Upper lobe of right lung (tissue), 1 donor: ENCODE results near the gene BLOC1S1. TPM values are rescaled to one million over a fixed set of nuclear protein-coding genes. Genes with fewer than 3 reads are reported as not detected.

Source experiments
- ATAC-seq: fragments of 200-7000 bp; cut with Tn5 transposase; one replicate; pipeline ENCODE4 v1.9.1; 2020; ENCODE audit warnings: mild to moderate bottlenecking, moderate library complexity
- DNase-seq: peaks from one replicate; pipeline ENCODE4 v3.0.0-alpha.2; 2020
- H3K27ac ChIP-seq: fragments of 200-600 bp; one replicate; pipeline ENCODE4 v1.8.0; 2022
- H3K27me3 ChIP-seq: fragments of 200-600 bp; one replicate; pipeline ENCODE4 v1.8.0; 2022; ENCODE audit warnings: mild to moderate bottlenecking
- H3K36me3 ChIP-seq: fragments of 200-600 bp; one replicate; pipeline ENCODE4 v1.8.0; 2022
- H3K4me1 ChIP-seq: fragments of 200-600 bp; one replicate; pipeline ENCODE4 v1.8.0; 2022
- H3K4me3 ChIP-seq: fragments of 200-600 bp; one replicate; pipeline ENCODE4 v1.8.0; 2022; ENCODE audit warnings: mild to moderate bottlenecking
- H3K9me3 ChIP-seq: fragments of 200-600 bp; one replicate; pipeline ENCODE4 v1.8.0; 2022
- intact Hi-C: fragments of 100-400 bp; cut with DNase I; formaldehyde crosslinking; loops from one replicate; pipeline ENCODE4 v1.11.0; 2022
- total RNA-seq: library from RNA; stranded (reverse); fragmentation: NEBNext Ultra II Directional; extraction: Animal tissue kit (Norgen Biotek cat#: 25700); gene quantifications from one replicate; pipeline ENCODE4 v1.2.1, GENCODE V29; 2021
- TF ChIP-seq, protein P1 (sequence below): fragments of 200-600 bp; IDR thresholded peaks from one replicate; pipeline ENCODE4 v1.8.0; 2022; ENCODE audit warnings: antibody characterized with exemption
- donor health status: DM: no; HTN: yes; CAD: no; lungs with severe emphysema.

The BLOC1S1 gene
- total RNA-seq, 1 donor from 2014 or later = 129 TPM

DNA sequence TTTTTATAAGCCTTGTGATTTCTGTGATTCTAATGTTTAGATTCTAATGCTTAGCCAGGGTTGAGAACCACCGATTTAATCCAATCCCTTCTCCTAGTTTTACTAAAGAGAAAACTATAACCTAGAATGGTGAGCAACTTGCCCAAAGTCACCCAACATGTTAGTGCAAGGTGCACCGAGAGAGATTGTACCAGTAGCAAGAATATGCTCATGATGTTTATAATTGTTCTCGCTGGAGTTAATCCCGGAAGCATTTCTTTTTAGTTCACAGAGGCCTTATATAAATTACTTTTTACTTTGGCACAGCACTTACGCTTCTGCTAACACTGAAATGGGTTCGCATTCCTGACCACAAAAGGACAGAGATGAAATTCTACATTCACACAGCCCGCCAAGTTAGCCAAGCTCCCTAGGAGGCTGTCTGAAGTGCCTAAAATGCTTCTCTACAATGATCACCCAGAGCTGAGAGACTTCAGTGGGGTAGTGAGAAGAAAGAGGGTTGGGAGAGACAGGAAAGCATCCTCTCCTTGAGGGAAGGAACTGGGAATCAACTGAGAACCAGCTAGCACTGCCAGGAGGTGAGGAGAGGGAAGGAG lies 579 bp upstream of the BLOC1S1 start:
- intact Hi-C loops = no loop called here
- TF ChIP-seq, protein P1, sequence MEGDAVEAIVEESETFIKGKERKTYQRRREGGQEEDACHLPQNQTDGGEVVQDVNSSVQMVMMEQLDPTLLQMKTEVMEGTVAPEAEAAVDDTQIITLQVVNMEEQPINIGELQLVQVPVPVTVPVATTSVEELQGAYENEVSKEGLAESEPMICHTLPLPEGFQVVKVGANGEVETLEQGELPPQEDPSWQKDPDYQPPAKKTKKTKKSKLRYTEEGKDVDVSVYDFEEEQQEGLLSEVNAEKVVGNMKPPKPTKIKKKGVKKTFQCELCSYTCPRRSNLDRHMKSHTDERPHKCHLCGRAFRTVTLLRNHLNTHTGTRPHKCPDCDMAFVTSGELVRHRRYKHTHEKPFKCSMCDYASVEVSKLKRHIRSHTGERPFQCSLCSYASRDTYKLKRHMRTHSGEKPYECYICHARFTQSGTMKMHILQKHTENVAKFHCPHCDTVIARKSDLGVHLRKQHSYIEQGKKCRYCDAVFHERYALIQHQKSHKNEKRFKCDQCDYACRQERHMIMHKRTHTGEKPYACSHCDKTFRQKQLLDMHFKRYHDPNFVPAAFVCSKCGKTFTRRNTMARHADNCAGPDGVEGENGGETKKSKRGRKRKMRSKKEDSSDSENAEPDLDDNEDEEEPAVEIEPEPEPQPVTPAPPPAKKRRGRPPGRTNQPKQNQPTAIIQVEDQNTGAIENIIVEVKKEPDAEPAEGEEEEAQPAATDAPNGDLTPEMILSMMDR = no peak
- Histone ChIP-seq H3K36me3 (peaks cover 5% of the 10 kb centered on the region), H3K9me3 (no peaks in the 10 kb centered on the region), H3K4me1 (peaks cover 38% of the 10 kb centered on the region), H3K27me3 (no peaks in the 10 kb centered on the region), H3K4me3 (peak overlapping the region; percentile 85), H3K27ac (peak overlapping the region; percentile 92)
- DNase-seq (no peak), ATAC-seq (no peak)

DNA sequence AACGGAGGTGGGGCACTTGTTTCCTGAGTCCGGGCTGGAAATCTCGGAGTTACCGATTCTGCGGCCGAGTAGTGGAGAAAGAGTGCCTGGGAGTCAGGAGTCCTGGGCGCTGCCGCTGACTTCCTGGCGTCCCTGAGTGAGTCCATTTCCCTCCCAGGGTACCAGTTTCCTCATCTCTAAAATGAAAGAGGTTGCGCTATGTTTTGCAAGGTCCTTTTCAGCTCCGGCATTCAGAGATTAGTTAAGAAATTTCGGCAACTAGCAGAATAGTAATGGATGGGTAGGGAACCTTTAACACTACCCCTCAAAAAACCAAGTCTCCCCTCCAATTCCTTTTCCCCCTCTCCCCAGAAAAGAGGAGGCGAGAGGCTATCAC lies 724 bp downstream of the BLOC1S1 start:
- ATAC-seq (peak; percentile 12), DNase-seq (no peak)
- TF ChIP-seq, protein P1 = no peak
- intact Hi-C loops = no loop called here
- H3K9me3 ChIP-seq = no peaks in the 10 kb centered on the region
- peaks cover 5% of the 10 kb centered on the region for H3K36me3 ChIP-seq
- peaks cover 51% of the 10 kb centered on the region for H3K4me1 ChIP-seq
- peak overlapping the region; percentile 85 for H3K4me3 ChIP-seq
- H3K27ac ChIP-seq = peak overlapping the region; percentile 92
- H3K27me3 ChIP-seq = no peaks in the 10 kb centered on the region

DNA sequence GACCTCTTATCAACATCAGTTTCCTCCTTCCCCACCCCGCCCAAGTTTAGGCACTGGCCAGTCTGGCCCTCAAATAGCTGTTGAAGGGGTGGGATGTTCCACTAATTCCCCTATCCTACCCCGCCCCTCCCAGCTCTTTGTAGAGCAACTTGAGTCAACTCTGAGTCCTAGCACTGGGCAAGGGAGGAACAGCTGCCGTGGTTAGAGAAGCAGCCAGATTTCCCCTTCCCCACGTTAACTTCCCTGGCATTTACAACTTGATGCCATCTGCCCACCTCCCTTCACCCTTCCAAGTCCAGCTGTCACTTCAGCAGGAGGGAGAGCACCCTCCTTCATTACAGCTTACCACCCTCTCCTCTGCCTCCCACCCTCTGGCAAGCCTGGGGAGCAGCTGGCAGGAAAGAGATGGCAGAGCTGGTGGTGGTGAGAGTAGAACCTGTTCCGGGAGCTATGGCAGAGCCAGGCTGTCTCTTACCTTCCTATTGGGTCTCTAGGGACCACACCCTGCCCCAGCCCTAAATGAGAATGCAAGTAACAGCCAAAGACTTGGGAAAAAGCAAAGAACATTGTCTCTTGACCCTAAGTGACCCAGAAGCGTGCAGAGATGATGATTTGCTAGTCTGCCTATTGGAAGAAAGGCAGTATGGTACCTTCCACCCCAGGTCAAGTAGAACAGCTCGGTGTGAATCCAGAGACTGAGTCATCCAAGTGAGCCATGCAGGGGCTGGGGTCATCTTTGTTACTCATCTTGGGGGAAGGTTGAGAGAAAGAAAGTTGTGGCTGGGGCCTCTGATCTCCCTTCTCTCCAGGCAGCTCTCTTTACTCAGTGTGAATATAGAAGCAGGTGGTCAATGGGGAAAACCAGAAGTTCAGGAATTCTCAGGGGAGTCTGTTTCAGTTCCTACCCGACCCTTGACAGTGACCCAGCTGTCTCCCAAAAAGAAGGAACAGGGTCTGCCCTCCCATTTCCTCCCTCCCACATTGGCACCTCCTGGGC lies 1.5 kb downstream of the BLOC1S1 start:
- no peak for DNase-seq
- Histone ChIP-seq H3K27me3 (no peaks in the 10 kb centered on the region), H3K9me3 (no peaks in the 10 kb centered on the region), H3K36me3 (peaks cover 5% of the 10 kb centered on the region), H3K4me1 (peaks cover 51% of the 10 kb centered on the region), H3K4me3 (peak overlapping the region; percentile 85), H3K27ac (peak overlapping the region; percentile 92)
- intact Hi-C loops = no loop called here
- TF ChIP-seq, protein P1 = no peak
- no peak for ATAC-seq

DNA sequence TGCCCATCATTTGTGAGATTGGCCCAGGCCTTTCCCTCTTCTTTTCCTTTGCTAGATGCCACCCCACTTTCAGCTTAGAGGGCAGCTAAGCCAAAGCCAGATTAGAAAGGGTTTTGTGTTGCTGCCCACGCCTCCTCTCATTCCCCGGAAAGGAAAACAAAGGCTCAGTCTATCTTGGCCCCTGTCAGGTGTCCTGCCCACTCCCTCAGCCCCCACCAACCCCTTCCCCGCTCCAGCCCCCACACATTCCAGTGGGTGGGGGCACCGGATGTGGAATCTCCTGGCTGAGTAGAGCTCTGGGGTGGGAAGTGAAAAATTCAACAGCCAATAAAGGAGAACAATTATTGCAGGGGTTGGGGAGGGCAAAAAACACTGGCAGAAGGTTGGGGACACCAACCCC lies 2.2 kb downstream of the BLOC1S1 start:
- Histone ChIP-seq H3K27ac (peak overlapping the region; percentile 92), H3K4me1 (peaks cover 51% of the 10 kb centered on the region), H3K4me3 (no peak overlapping the region), H3K27me3 (no peaks in the 10 kb centered on the region), H3K9me3 (no peaks in the 10 kb centered on the region), H3K36me3 (peaks cover 12% of the 10 kb centered on the region)
- ATAC-seq (no peak), DNase-seq (no peak)
- TF ChIP-seq, protein P1 = no peak
- intact Hi-C loops = no loop called here

GRCh38 chr12:55718624-55719275 lies 2.9 kb downstream of the BLOC1S1 start:
- ATAC-seq = no peak
- peaks cover 19% of the 10 kb centered on the region for H3K36me3 ChIP-seq
- H3K4me1 ChIP-seq = peaks cover 51% of the 10 kb centered on the region

More at GRCh38 chr12:55718624-55719275, 2.9 kb downstream of the BLOC1S1 start:
- H3K27me3 ChIP-seq = no peaks in the 10 kb centered on the region
- TF ChIP-seq, protein P1 = no peak
- H3K9me3 ChIP-seq = no peaks in the 10 kb centered on the region
- no peak overlapping the region for H3K4me3 ChIP-seq
- no peak for DNase-seq
- no peak overlapping the region for H3K27ac ChIP-seq
- intact Hi-C loops = no loop called here
